Stimulated activated CD4-positive, alpha-beta T cell treated with anti-CD3 and anti-CD28 coated beads, Interleukin-2, amount 100 ng/mL, for 4 hours (primary cell): ENCODE measurements around the gene CFAP119.

ENCODE experiments used
- DNase-seq: peaks from one replicate; pipeline ENCODE4 v3.0.0-alpha.2; 2020; ENCODE audit warnings: low read depth

CFAP119 gene

DNA sequence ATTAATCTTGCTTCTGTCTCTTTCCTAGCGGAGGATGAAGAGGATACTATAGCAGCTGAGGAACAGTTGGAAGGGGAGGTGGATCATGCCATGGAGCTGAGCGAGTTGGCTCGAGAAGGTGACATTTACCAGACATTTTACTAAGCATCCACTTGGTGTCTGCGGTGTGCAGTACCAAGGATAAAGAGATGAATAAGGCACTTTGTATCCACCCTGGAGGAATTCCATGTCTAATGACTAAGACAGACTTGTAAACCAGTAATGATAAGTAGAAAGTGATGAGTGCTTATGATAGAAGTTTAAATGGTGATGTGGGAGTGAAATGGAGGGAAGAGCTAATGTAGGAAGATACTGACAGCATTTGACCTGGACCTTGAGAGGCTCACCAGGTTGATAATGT lies 50.9 kb downstream of the CFAP119 start:
- DNase-seq = no peak
